IMR-90 (cell line): Measurements from ENCODE around the gene TTC7B. TPM values are rescaled to one million over a fixed set of nuclear protein-coding genes. Genes with fewer than 3 reads are reported as not detected.

Experiments used
- ATAC-seq: fragments of 200-7000 bp; cut with Tn5 transposase; 2 replicates; pipeline ENCODE4 v1.9.1; 2020; ENCODE audit warnings: low read depth, mild to moderate bottlenecking, moderate library complexity
- BruUV-seq: library from RNA; stranded (reverse); fragments of 400-500 nt; replicated peaks from 2 replicates; lab custom pipeline; 2021; lab: Mats Ljungman, UMichigan
- CTCF ChIA-PET: fragments of 300-600 bp; formaldehyde crosslinking; extraction: SDS; loops from one replicate; lab custom pipeline; 2021; ENCODE audit warnings: antibody characterized with exemption; lab: Yijun Ruan, JAX
- POLR2A ChIA-PET: fragments of 300-600 bp; sonication (Branson Sonifier 250); formaldehyde crosslinking; loops from one replicate; lab custom pipeline; 2022; ENCODE audit warnings: antibody characterized with exemption; ENCODE audit not compliant: unreplicated experiment; lab: Charles Lee
- DNase-seq: peaks from one replicate; pipeline ENCODE4 v3.0.0; 2013
- H2AFZ ChIP-seq: replicated peaks from 2 replicates; pipeline ENCODE3; 2013; ENCODE audit warnings: low read length, mild to moderate bottlenecking; ENCODE audit not compliant: poor library complexity
- H2AK5ac ChIP-seq: 2 replicates; pipeline ENCODE4 v1.6.1; 2013; ENCODE audit warnings: low read depth, low read length, inconsistent platforms
- H2AK9ac ChIP-seq: replicated peaks from 2 replicates; pipeline ENCODE3; 2013; ENCODE audit warnings: mild to moderate bottlenecking, low read depth, low read length, moderate library complexity; ENCODE audit not compliant: poor library complexity
- H2BK120ac ChIP-seq: 2 replicates; pipeline ENCODE4 v1.6.1; 2013; ENCODE audit warnings: low read depth, low read length, inconsistent platforms
- H2BK15ac ChIP-seq: 3 replicates; pipeline ENCODE4 v1.6.1; 2013; ENCODE audit warnings: low read depth, low read length, inconsistent platforms
- H2BK20ac ChIP-seq: 2 replicates; pipeline ENCODE4 v1.6.1; 2013; ENCODE audit warnings: low read depth, mild to moderate bottlenecking, inconsistent platforms, low read length, moderate library complexity
- H2BK5ac ChIP-seq: 2 replicates; pipeline ENCODE4 v1.6.1; 2013; ENCODE audit warnings: mild to moderate bottlenecking, low read depth, low read length, inconsistent platforms; ENCODE audit not compliant: poor library complexity, severe bottlenecking
- H3K14ac ChIP-seq: replicated peaks from 2 replicates; pipeline ENCODE4 v1.6.1; 2013; ENCODE audit warnings: low read depth, low read length, inconsistent platforms
- H3K18ac ChIP-seq: 2 replicates; pipeline ENCODE4 v1.6.1; 2013; ENCODE audit warnings: low read depth, low read length, control low read depth
- H3K23ac ChIP-seq: 2 replicates; pipeline ENCODE4 v1.6.1; 2013; ENCODE audit warnings: low read depth, low read length, inconsistent platforms
- H3K27ac ChIP-seq: 2 replicates; pipeline ENCODE4 v1.5.1; 2013; ENCODE audit warnings: mild to moderate bottlenecking, control low read depth, low read length; ENCODE audit not compliant: insufficient read depth
- H3K27me3 ChIP-seq: 2 replicates; pipeline ENCODE4 v1.6.1; 2013; ENCODE audit warnings: low read length; ENCODE audit not compliant: control insufficient read depth, insufficient read depth
- H3K36me3 ChIP-seq: 2 replicates; pipeline ENCODE4 v1.6.1; 2013; ENCODE audit warnings: low read length, mixed read lengths; ENCODE audit not compliant: control insufficient read depth, insufficient read depth
- H3K4ac ChIP-seq: 2 replicates; pipeline ENCODE4 v1.6.1; 2013; ENCODE audit warnings: low read depth, low read length, inconsistent platforms
- H3K4me1 ChIP-seq: 2 replicates; pipeline ENCODE4 v1.6.1; 2013; ENCODE audit warnings: low read length, mixed read lengths; ENCODE audit not compliant: control insufficient read depth, insufficient read depth
- H3K4me2 ChIP-seq: 2 replicates; pipeline ENCODE4 v1.6.1; 2013; ENCODE audit warnings: low read depth, mild to moderate bottlenecking, control low read depth, low read length, moderate library complexity
- H3K4me3 ChIP-seq: 2 replicates; pipeline ENCODE4 v1.5.1; 2013; ENCODE audit warnings: low read depth, mild to moderate bottlenecking, control low read depth, low read length, moderate library complexity; ENCODE audit not compliant: insufficient read depth
- H3K56ac ChIP-seq: 2 replicates; pipeline ENCODE4 v1.6.1; 2013; ENCODE audit warnings: low read length, inconsistent platforms; ENCODE audit not compliant: insufficient read depth; ENCODE audit errors: extremely low read depth
- H3K79me1 ChIP-seq, 2 experiments: 2 replicates each; pipeline ENCODE4 v1.6.1; 2013; ENCODE audit warnings: low read length in 2 of 2, inconsistent platforms in 1 of 2, low read depth in 1 of 2
- H3K9ac ChIP-seq: 2 replicates; pipeline ENCODE4 v1.6.1; 2013; ENCODE audit warnings: low read depth, low read length, control low read depth
- H3K9me1 ChIP-seq: 2 replicates; pipeline ENCODE4 v1.6.1; 2013; ENCODE audit warnings: low read length, inconsistent platforms; ENCODE audit not compliant: insufficient read depth
- H3K9me3 ChIP-seq: 2 replicates; pipeline ENCODE4 v1.6.1; 2013; ENCODE audit warnings: low read length; ENCODE audit not compliant: control insufficient read depth, insufficient read depth
- H4K20me1 ChIP-seq: 2 replicates; pipeline ENCODE4 v1.6.1; 2013; ENCODE audit warnings: low read length, inconsistent platforms; ENCODE audit not compliant: insufficient read depth
- H4K5ac ChIP-seq: 2 replicates; pipeline ENCODE4 v1.6.1; 2013; ENCODE audit warnings: mild to moderate bottlenecking, low read depth, low read length, control low read depth
- H4K8ac ChIP-seq, 2 experiments: 2 replicates each; pipeline ENCODE4 v1.6.1; 2013; ENCODE audit warnings: low read depth in 2 of 2, low read length in 2 of 2, control low read depth in 1 of 2, inconsistent platforms in 1 of 2
- H4K91ac ChIP-seq: 2 replicates; pipeline ENCODE4 v1.6.1; 2013; ENCODE audit warnings: low read depth, low read length, inconsistent platforms; ENCODE audit not compliant: insufficient read depth
- BHLHE40 ChIP-seq: fragments of 150-350 bp; IDR thresholded peaks from 2 replicates; pipeline ENCODE4 v1.6.1; 2016; ENCODE audit warnings: mild to moderate bottlenecking, low read depth, low read length
- CEBPB ChIP-seq: IDR thresholded peaks from 2 replicates; pipeline ENCODE4 v1.6.1; 2012; ENCODE audit warnings: low read depth, low read length, improper control_type of control experiment
- CHD1 ChIP-seq: IDR thresholded peaks from 2 replicates; pipeline ENCODE4 v1.6.1; 2012; ENCODE audit warnings: low read depth, low read length, improper control_type of control experiment
- FOS ChIP-seq: fragments of 150-350 bp; IDR thresholded peaks from 2 replicates; pipeline ENCODE4 v1.6.1; 2016; ENCODE audit warnings: low read depth, low read length
- MAFK ChIP-seq: IDR thresholded peaks from 2 replicates; pipeline ENCODE4 v1.6.1; 2012; ENCODE audit warnings: low read depth, low read length, improper control_type of control experiment
- MAZ ChIP-seq: IDR thresholded peaks from 2 replicates; pipeline ENCODE4 v1.6.1; 2012; ENCODE audit warnings: low read depth, mild to moderate bottlenecking, low read length, improper control_type of control experiment, moderate library complexity, borderline replicate concordance
- MXI1 ChIP-seq: IDR thresholded peaks from 2 replicates; pipeline ENCODE4 v1.6.1; 2012; ENCODE audit warnings: low read depth, mild to moderate bottlenecking, low read length, moderate library complexity, borderline replicate concordance
- NFE2L2 ChIP-seq: fragments of 150-350 bp; IDR thresholded peaks from 2 replicates; pipeline ENCODE4 v1.6.1; 2016; ENCODE audit warnings: low read depth, mild to moderate bottlenecking, low read length
- POLR2A ChIP-seq: IDR thresholded peaks from 2 replicates; pipeline ENCODE4 v1.6.1; 2012; ENCODE audit warnings: mild to moderate bottlenecking, low read depth, low read length
- RAD21 ChIP-seq: IDR thresholded peaks from 2 replicates; pipeline ENCODE4 v1.6.1; 2012; ENCODE audit warnings: low read length, improper control_type of control experiment
- RCOR1 ChIP-seq: IDR thresholded peaks from 2 replicates; pipeline ENCODE4 v1.6.1; 2012; ENCODE audit warnings: mild to moderate bottlenecking, low read length, improper control_type of control experiment; ENCODE audit not compliant: insufficient replicate concordance
- RFX5 ChIP-seq: IDR thresholded peaks from 2 replicates; pipeline ENCODE4 v1.8.0; 2012; ENCODE audit warnings: low read depth, mild to moderate bottlenecking, low read length, moderate library complexity
- SMC3 ChIP-seq: fragments of 150-350 bp; IDR thresholded peaks from 2 replicates; pipeline ENCODE4 v1.6.1; 2016; ENCODE audit warnings: low read depth, mild to moderate bottlenecking, antibody characterized with exemption, low read length, moderate library complexity
- USF2 ChIP-seq: fragments of 150-350 bp; IDR thresholded peaks from 2 replicates; pipeline ENCODE4 v1.6.1; 2017; ENCODE audit warnings: mild to moderate bottlenecking, antibody characterized with exemption, low read length, low read depth
- WGBS, 2 experiments: methylation state at CpG; one replicate each; pipeline versions ENCODE4 v1.1.5 to v1.1.7; 2013; ENCODE audit warnings: missing lambda C conversion rate in 2 of 2; ENCODE audit not compliant: insufficient read length in 1 of 2; ENCODE audit errors: extremely low coverage in 2 of 2; 5-methylcytosine and 5-hydroxymethylcytosine counted together
- dilution Hi-C: fragments of 300-500 bp; cut with HindIII; formaldehyde crosslinking; loops from one replicate; pipeline ENCODE4 v1.14.3; 2018; ENCODE audit warnings: low sequenced_read_pairs; ENCODE audit not compliant: unreplicated experiment
- in situ Hi-C: fragments of 300-500 bp; cut with MboI; formaldehyde crosslinking; loops from 3 replicates; pipeline ENCODE4 v1.14.3; 2019; ENCODE audit warnings: low sequenced_read_pairs, inconsistent platforms, mixed read lengths
- intact Hi-C: fragments of 100-400 bp; cut with micrococcal nuclease; formaldehyde crosslinking; loops from 2 replicates; pipeline ENCODE4 v1.10.0; 2022
- polyA plus RNA-seq, 3 experiments: library from polyadenylated mRNA; depleted of rRNA; stranded (reverse); fragments of >200 nt; gene quantifications; 2 replicates each; pipeline ENCODE4 v1.2.3, GENCODE V29; 2012; ENCODE audit warnings: low replicate concordance in 1 of 3
- total RNA-seq: library from RNA; depleted of rRNA; stranded (reverse); fragments of >200 nt; gene quantifications from 2 replicates; pipeline ENCODE4 v1.2.3, GENCODE V29; 2012
- TF ChIP-seq, protein P1 (sequence below): conservative IDR thresholded peaks from 2 replicates; pipeline ENCODE4 v1.5.1; 2012; ENCODE audit warnings: mild to moderate bottlenecking, low read depth, low read length, improper control_type of control experiment
- TF ChIP-seq, protein P2 (sequence below): fragments of 150-350 bp; IDR thresholded peaks from 2 replicates; pipeline ENCODE4 v1.6.1; 2016; ENCODE audit warnings: low read depth, mild to moderate bottlenecking, low read length, moderate library complexity, borderline replicate concordance

The TTC7B gene
- total and polyA plus RNA-seq, 2 of the 4 experiments (the other 2 are of a cell fraction) = 18.1 to 35.3 TPM

DNA sequence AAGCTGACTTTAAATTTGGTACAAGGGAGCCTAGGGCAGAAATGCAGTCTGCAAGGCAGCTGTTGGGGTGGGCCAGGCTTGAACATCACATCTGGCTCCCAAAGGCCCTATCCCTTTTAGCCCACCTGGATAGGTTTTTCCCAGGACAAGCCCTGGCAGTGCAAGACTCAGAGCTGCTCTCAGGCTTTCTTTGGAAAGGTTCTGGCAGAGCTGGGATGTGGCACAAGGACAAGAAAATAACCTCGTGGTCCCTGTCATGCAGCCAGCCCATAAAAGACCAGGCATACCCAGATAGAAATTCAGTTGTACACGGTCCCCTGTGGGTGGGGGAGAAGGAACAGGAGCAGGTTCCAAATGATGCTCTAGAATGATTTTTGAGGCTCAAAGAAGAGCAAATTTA lies 206.9 kb downstream of the TTC7B start:
- no peaks in the 10 kb centered on the region for H3K27me3 ChIP-seq
- H3K9me1 ChIP-seq = no peaks in the 10 kb centered on the region
- dilution Hi-C loops (no loop called here), intact Hi-C loops (no loop called here), in situ Hi-C loops (no loop called here)
- peaks cover 6% of the 10 kb centered on the region; the same call in 1 of the 2 replicates for H3K36me3 ChIP-seq
- no peak overlapping the region for H2AK5ac ChIP-seq
- no peaks in the 10 kb centered on the region for H4K20me1 ChIP-seq
- DNase-seq (no peak), ATAC-seq (no peak)
- no peak overlapping the region for H2BK5ac ChIP-seq
- no CpG with 5 or more reads among the region's 2 CpGs for WGBS, 2 experiments
- no peaks in the 10 kb centered on the region for H3K79me1 ChIP-seq
- no peak overlapping the region for H4K91ac ChIP-seq
- no peak overlapping the region for H3K14ac ChIP-seq
- TF ChIP-seq CHD1 = no peak
- TF ChIP-seq RCOR1 = no peak
- no peak for TF ChIP-seq RAD21
- TF ChIP-seq POLR2A = no peak
- TF ChIP-seq SMC3 = no peak
- no peak for TF ChIP-seq NFE2L2
- TF ChIP-seq BHLHE40 = no peak
- no peak for TF ChIP-seq FOS
- TF ChIP-seq MAZ = no peak
- no peak for TF ChIP-seq USF2
- TF ChIP-seq MXI1 = no peak
- TF ChIP-seq, protein P1, sequence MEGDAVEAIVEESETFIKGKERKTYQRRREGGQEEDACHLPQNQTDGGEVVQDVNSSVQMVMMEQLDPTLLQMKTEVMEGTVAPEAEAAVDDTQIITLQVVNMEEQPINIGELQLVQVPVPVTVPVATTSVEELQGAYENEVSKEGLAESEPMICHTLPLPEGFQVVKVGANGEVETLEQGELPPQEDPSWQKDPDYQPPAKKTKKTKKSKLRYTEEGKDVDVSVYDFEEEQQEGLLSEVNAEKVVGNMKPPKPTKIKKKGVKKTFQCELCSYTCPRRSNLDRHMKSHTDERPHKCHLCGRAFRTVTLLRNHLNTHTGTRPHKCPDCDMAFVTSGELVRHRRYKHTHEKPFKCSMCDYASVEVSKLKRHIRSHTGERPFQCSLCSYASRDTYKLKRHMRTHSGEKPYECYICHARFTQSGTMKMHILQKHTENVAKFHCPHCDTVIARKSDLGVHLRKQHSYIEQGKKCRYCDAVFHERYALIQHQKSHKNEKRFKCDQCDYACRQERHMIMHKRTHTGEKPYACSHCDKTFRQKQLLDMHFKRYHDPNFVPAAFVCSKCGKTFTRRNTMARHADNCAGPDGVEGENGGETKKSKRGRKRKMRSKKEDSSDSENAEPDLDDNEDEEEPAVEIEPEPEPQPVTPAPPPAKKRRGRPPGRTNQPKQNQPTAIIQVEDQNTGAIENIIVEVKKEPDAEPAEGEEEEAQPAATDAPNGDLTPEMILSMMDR = no peak
- no peak for TF ChIP-seq RFX5
- TF ChIP-seq MAFK = no peak
- no peak for TF ChIP-seq CEBPB
- TF ChIP-seq, protein P2, sequence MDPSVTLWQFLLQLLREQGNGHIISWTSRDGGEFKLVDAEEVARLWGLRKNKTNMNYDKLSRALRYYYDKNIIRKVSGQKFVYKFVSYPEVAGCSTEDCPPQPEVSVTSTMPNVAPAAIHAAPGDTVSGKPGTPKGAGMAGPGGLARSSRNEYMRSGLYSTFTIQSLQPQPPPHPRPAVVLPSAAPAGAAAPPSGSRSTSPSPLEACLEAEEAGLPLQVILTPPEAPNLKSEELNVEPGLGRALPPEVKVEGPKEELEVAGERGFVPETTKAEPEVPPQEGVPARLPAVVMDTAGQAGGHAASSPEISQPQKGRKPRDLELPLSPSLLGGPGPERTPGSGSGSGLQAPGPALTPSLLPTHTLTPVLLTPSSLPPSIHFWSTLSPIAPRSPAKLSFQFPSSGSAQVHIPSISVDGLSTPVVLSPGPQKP = no peak
- H2AFZ ChIP-seq = no peak overlapping the region
- no peak overlapping the region for H3K18ac ChIP-seq
- no peaks in the 10 kb centered on the region for H3K9me3 ChIP-seq
- POLR2A ChIA-PET = no interaction called here
- H3K4me2 ChIP-seq = no peak overlapping the region
- H2BK120ac ChIP-seq = no peak overlapping the region
- CTCF ChIA-PET = no interaction called here
- no peaks in the 10 kb centered on the region; the same call in 1 of the 2 replicates for H3K4me1 ChIP-seq
- no peak overlapping the region for H3K4ac ChIP-seq
- H2BK15ac ChIP-seq = no peak overlapping the region
- no peak overlapping the region for H2BK20ac ChIP-seq
- no peak overlapping the region for H3K4me3 ChIP-seq
- H3K56ac ChIP-seq = no peak overlapping the region
- no peak overlapping the region for H3K27ac ChIP-seq
- H3K9ac ChIP-seq = no peak overlapping the region
- no peak overlapping the region for H3K23ac ChIP-seq
- no peak overlapping the region for H2AK9ac ChIP-seq
- BruUV-seq = no TSS peak
- no peak overlapping the region for H4K8ac ChIP-seq
- no peak overlapping the region for H4K5ac ChIP-seq
